HepG2 (cell line): ENCODE measurements around the gene PANK3. TPM values are rescaled to one million over a fixed set of nuclear protein-coding genes. Genes with fewer than 3 reads are reported as not detected.

Experiments
- ATAC-seq: fragments of 200-7000 bp; cut with Tn5 transposase; 3 replicates; pipeline ENCODE4 v1.9.1; 2020; ENCODE audit warnings: mild to moderate bottlenecking, moderate library complexity
- BruUV-seq: library from RNA; stranded (reverse); fragments of 400-500 nt; replicated peaks from 2 replicates; lab custom pipeline; 2021; lab: Mats Ljungman, UMichigan
- CTCF ChIA-PET: fragments of 300-600 bp; formaldehyde crosslinking; extraction: SDS; loops from one replicate; lab custom pipeline; 2021; ENCODE audit warnings: low total read pairs, inconsistent platforms, low intra/inter-chr PET ratio; lab: Yijun Ruan, JAX
- POLR2A ChIA-PET: fragments of 350-600 bp; sonication (Branson Sonifier 250); formaldehyde crosslinking; loops from one replicate; lab custom pipeline; 2020; ENCODE audit warnings: antibody characterized with exemption, inconsistent platforms; lab: Yijun Ruan, JAX
- DNase-seq: peaks from one replicate; pipeline ENCODE4 v3.0.0-alpha.2; 2015; ENCODE audit warnings: low spot score
- FAIRE-seq: peaks from 3 replicates; lab custom pipeline; 2011; peaks lifted over from hg19 to GRCh38; lab: Jason Lieb, UNC
- H2AFZ ChIP-seq: one replicate; pipeline ENCODE4 v1.6.1; 2011; ENCODE audit warnings: low read length, inconsistent platforms
- H3K27ac ChIP-seq: fragments of 300-600 bp; 3 replicates; pipeline ENCODE4 v1.8.0; 2011; ENCODE audit warnings: mixed run types, mild to moderate bottlenecking, mixed read lengths, low read length, inconsistent platforms; ENCODE audit not compliant: insufficient read depth; ENCODE audit errors: extremely low read length
- H3K27me3 ChIP-seq, 2 experiments: fragments of 200-600 bp in 1 of 2; 2 replicates in 1 of 2; 3 replicates in 1 of 2; pipeline versions ENCODE4 v1.6.0 to v1.8.0; 2011; ENCODE audit warnings: low read length in 2 of 2, mild to moderate bottlenecking in 2 of 2, moderate library complexity in 2 of 2, inconsistent platforms in 1 of 2; ENCODE audit not compliant: insufficient read depth in 2 of 2, control insufficient read depth in 1 of 2
- H3K36me3 ChIP-seq, 2 experiments: fragments of 200-600 bp in 1 of 2; replicated peaks in 1 of 2; 2 replicates in 1 of 2; 3 replicates in 1 of 2; pipeline versions ENCODE4 v1.5.1 to v1.8.0; 2011; ENCODE audit warnings: low read length in 2 of 2, inconsistent platforms in 1 of 2; ENCODE audit not compliant: insufficient read depth in 2 of 2, control insufficient read depth in 1 of 2
- H3K4me1 ChIP-seq: 2 replicates; pipeline ENCODE4 v1.5.1; 2012; ENCODE audit warnings: low read length, inconsistent platforms; ENCODE audit not compliant: insufficient read depth
- H3K4me2 ChIP-seq: 2 replicates; pipeline ENCODE4 v1.6.0; 2011; ENCODE audit warnings: low read depth, low read length, inconsistent platforms
- H3K4me3 ChIP-seq, 3 experiments: fragments of 200-600 bp in 1 of 3; sonication (generic), shearing (Covaris generic) in 1 of 3; replicated peaks in 1 of 3; 2 replicates each; pipeline ENCODE4 v1.5.1; 2011 to 2016; ENCODE audit warnings: low read length in 3 of 3, inconsistent platforms in 2 of 3, low read depth in 2 of 3, mild to moderate bottlenecking in 2 of 3, control low read depth in 1 of 3, mixed read lengths in 1 of 3; ENCODE audit not compliant: insufficient read depth in 1 of 3
- H3K79me2 ChIP-seq: one replicate; pipeline ENCODE4 v1.6.1; 2011; ENCODE audit warnings: low read length, inconsistent platforms; ENCODE audit not compliant: insufficient read depth
- H3K9ac ChIP-seq: 2 replicates; pipeline ENCODE4 v1.6.0; 2011; ENCODE audit warnings: mild to moderate bottlenecking, low read depth, low read length, inconsistent platforms; ENCODE audit not compliant: insufficient read depth
- H3K9me3 ChIP-seq: 2 replicates; pipeline ENCODE4 v1.5.1; 2012; ENCODE audit warnings: mild to moderate bottlenecking, low read length
- H4K20me1 ChIP-seq: 2 replicates; pipeline ENCODE4 v1.6.0; 2011; ENCODE audit warnings: inconsistent platforms, mild to moderate bottlenecking, low read length, moderate library complexity; ENCODE audit not compliant: insufficient read depth
- GABPB1 ChIP-seq: IDR thresholded peaks from 2 replicates; pipeline ENCODE4 v1.6.1; 2016; ENCODE audit warnings: mild to moderate bottlenecking, missing genetic modification reagents, moderate library complexity, missing compliant biosample characterization
- NFKB2 ChIP-seq: sonication (generic); formaldehyde crosslinking; IDR thresholded peaks from 2 replicates; pipeline ENCODE4 v1.4.0; 2020; ENCODE audit warnings: missing genetic modification reagents, borderline replicate concordance
- RORA ChIP-seq: sonication (generic); formaldehyde crosslinking; IDR thresholded peaks from 2 replicates; pipeline ENCODE4 v1.5.0; 2020; ENCODE audit warnings: mild to moderate bottlenecking, missing genetic modification reagents, moderate library complexity
- ZFYVE20 ChIP-seq: sonication (generic); formaldehyde crosslinking; IDR thresholded peaks from 2 replicates; pipeline ENCODE4 v1.8.0; 2023; ENCODE audit warnings: low read depth, mild to moderate bottlenecking, moderate library complexity, missing genetic modification reagents, borderline replicate concordance
- ZNF530 ChIP-seq: sonication (generic); formaldehyde crosslinking; IDR thresholded peaks from 2 replicates; pipeline ENCODE4 v1.5.0; 2020; ENCODE audit warnings: low read depth, mild to moderate bottlenecking, missing genetic modification reagents
- WGBS: methylation state at CpG from one replicate; pipeline ENCODE4 v1.1.6; 2017; ENCODE audit warnings: low lambda C conversion rate; 5-methylcytosine and 5-hydroxymethylcytosine counted together
- in situ Hi-C: cut with HindIII; loops from 2 replicates; pipeline ENCODE4 v1.10.0; 2017; ENCODE audit warnings: low pct_unique_long_range_greater_than_20kb; ENCODE audit not compliant: extremely low pct_ligation_motif_present
- intact Hi-C: fragments of 100-400 bp; cut with micrococcal nuclease; formaldehyde crosslinking; loops from one replicate; pipeline ENCODE4 v1.10.0; 2022; ENCODE audit not compliant: unreplicated experiment
- polyA plus RNA-seq, 8 experiments: library from polyadenylated mRNA; depleted of rRNA in 3 of 8; stranded (reverse) in 7 of 8; unstranded in 1 of 8; fragments of >200 nt; fragmentation: Illumina TruSeq in 4 of 8; extraction: Trizol in 4 of 8; gene quantifications; 2 replicates each; pipeline versions ENCODE4 v1.2.1 to v1.2.3, GENCODE V29; 2011 to 2016; ENCODE audit warnings: low read depth in 4 of 8, missing spikeins in 1 of 8, mixed read lengths in 1 of 8; ENCODE audit not compliant: insufficient read depth in 1 of 8
- total RNA-seq, 5 experiments: library from RNA; depleted of rRNA; stranded (reverse); fragments of >200 nt; fragmentation: Illumina TruSeq; extraction: Trizol; gene quantifications; 2 replicates each; pipeline ENCODE4 v1.2.3, GENCODE V29; 2016; ENCODE audit warnings: low read depth in 1 of 5
- TF ChIP-seq, protein P1 (sequence below): sonication (generic); formaldehyde crosslinking; conservative IDR thresholded peaks from 2 replicates; pipeline ENCODE4 v1.4.0; 2020; ENCODE audit warnings: missing genetic modification reagents
- TF ChIP-seq, protein P2 (sequence below): IDR thresholded peaks from 2 replicates; pipeline ENCODE4 v1.6.1; 2016; ENCODE audit warnings: missing biosample characterization, missing genetic modification reagents, low read depth
- TF ChIP-seq, protein P3 (sequence below): sonication (generic); formaldehyde crosslinking; IDR thresholded peaks from 2 replicates; pipeline ENCODE4 v1.4.0; 2020; ENCODE audit warnings: missing genetic modification reagents
- TF ChIP-seq, protein P4 (sequence below): sonication (generic); formaldehyde crosslinking; IDR thresholded peaks from 2 replicates; pipeline ENCODE4 v1.5.1; 2020; ENCODE audit warnings: missing genetic modification reagents, mild to moderate bottlenecking, borderline replicate concordance

Gene PANK3
- total and polyA plus RNA-seq, 2 of the 13 experiments (the other 11 are each of a cell fraction or from before 2014, with no cell fraction given), result 26.9 to 69.5 TPM

DNA sequence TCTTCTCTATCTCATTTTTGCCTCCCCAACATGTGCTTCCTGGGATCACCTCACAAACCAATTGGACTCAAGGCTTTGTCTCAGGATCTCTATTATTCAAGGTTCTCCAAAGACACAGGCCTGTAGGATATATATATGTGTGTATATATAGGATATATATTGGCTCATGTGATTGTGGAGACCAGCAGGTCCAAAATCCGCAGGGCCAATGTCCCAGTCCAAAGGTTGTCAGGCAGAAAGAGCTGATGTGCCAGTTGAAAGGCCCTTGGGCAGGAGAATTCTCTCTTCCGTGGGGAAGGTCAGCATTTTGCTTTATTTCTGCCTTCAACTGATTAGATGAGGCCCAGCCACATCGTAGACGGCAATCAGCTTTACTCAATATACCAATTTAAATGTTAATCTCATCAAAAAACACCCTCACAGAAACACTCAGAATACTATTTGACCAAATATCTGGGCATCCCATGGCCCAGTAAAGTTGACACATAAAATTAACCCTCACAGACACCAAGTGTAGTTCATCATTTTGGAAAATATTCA is 51.3 kb downstream of the PANK3 start:
- POLR2A ChIA-PET, result no interaction called here
- H3K36me3 ChIP-seq, result no peaks in the 10 kb centered on the region
- WGBS, result 64% methylated on average over 4 of the region's 4 CpGs
- no peak for DNase-seq
- FAIRE-seq, result no peak
- no peak overlapping the region for H3K4me3 ChIP-seq
- no TSS peak for BruUV-seq
- no peaks in the 10 kb centered on the region for H4K20me1 ChIP-seq
- H3K27me3 ChIP-seq, result peaks cover 0 to 15% of the 10 kb centered on the region in 2 experiments; a peak in 4 of 5 replicates
- H3K9ac ChIP-seq, result no peak overlapping the region
- peaks cover 22% of the 10 kb centered on the region for H3K4me1 ChIP-seq
- ATAC-seq, result no peak
- no peak overlapping the region for H3K27ac ChIP-seq
- no peaks in the 10 kb centered on the region for H3K79me2 ChIP-seq
- in situ Hi-C loops, result no loop called here
- intact Hi-C loops, result no loop called here
- no peak overlapping the region for H2AFZ ChIP-seq
- H3K4me2 ChIP-seq, result no peak overlapping the region
- TF ChIP-seq NFKB2 (CRISPR knock-in tag), result no peak
- TF ChIP-seq ZFYVE20 (CRISPR knock-in tag), result no peak
- TF ChIP-seq RORA (CRISPR knock-in tag), result no peak
- no peak for TF ChIP-seq GABPB1 (CRISPR knock-in tag)
- TF ChIP-seq, protein P1, sequence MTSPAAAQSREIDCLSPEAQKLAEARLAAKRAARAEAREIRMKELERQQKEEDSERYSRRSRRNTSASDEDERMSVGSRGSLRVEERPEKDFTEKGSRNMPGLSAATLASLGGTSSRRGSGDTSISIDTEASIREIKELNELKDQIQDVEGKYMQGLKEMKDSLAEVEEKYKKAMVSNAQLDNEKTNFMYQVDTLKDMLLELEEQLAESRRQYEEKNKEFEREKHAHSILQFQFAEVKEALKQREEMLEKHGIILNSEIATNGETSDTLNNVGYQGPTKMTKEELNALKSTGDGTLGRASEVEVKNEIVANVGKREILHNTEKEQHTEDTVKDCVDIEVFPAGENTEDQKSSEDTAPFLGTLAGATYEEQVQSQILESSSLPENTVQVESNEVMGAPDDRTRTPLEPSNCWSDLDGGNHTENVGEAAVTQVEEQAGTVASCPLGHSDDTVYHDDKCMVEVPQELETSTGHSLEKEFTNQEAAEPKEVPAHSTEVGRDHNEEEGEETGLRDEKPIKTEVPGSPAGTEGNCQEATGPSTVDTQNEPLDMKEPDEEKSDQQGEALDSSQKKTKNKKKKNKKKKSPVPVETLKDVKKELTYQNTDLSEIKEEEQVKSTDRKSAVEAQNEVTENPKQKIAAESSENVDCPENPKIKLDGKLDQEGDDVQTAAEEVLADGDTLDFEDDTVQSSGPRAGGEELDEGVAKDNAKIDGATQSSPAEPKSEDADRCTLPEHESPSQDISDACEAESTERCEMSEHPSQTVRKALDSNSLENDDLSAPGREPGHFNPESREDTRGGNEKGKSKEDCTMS (CRISPR knock-in tag), result no peak
- TF ChIP-seq, protein P2, sequence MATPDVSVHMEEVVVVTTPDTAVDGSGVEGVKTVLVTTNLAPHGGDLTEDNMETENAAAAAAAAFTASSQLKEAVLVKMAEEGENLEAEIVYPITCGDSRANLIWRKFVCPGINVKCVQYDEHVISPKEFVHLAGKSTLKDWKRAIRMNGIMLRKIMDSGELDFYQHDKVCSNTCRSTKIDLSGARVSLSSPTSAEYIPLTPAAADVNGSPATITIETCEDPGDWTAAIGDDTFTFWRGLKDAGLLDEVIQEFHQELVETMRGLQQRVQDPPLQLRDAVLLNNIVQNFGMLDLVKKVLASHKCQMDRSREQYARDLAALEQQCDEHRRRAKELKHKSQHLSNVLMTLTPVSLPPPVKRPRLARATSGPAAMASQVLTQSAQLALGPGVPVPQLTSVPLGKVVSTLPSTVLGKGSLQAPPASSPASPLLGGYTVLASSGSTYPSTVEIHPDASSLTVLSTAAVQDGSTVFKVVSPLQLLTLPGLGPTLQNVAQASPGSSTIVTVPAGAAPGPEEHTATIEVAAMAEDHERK (CRISPR knock-in tag), result no peak
- TF ChIP-seq, protein P3, sequence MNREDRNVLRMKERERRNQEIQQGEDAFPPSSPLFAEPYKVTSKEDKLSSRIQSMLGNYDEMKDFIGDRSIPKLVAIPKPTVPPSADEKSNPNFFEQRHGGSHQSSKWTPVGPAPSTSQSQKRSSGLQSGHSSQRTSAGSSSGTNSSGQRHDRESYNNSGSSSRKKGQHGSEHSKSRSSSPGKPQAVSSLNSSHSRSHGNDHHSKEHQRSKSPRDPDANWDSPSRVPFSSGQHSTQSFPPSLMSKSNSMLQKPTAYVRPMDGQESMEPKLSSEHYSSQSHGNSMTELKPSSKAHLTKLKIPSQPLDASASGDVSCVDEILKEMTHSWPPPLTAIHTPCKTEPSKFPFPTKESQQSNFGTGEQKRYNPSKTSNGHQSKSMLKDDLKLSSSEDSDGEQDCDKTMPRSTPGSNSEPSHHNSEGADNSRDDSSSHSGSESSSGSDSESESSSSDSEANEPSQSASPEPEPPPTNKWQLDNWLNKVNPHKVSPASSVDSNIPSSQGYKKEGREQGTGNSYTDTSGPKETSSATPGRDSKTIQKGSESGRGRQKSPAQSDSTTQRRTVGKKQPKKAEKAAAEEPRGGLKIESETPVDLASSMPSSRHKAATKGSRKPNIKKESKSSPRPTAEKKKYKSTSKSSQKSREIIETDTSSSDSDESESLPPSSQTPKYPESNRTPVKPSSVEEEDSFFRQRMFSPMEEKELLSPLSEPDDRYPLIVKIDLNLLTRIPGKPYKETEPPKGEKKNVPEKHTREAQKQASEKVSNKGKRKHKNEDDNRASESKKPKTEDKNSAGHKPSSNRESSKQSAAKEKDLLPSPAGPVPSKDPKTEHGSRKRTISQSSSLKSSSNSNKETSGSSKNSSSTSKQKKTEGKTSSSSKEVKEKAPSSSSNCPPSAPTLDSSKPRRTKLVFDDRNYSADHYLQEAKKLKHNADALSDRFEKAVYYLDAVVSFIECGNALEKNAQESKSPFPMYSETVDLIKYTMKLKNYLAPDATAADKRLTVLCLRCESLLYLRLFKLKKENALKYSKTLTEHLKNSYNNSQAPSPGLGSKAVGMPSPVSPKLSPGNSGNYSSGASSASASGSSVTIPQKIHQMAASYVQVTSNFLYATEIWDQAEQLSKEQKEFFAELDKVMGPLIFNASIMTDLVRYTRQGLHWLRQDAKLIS, result no peak
- TF ChIP-seq ZNF530 (CRISPR knock-in tag), result no peak
- TF ChIP-seq, protein P4, sequence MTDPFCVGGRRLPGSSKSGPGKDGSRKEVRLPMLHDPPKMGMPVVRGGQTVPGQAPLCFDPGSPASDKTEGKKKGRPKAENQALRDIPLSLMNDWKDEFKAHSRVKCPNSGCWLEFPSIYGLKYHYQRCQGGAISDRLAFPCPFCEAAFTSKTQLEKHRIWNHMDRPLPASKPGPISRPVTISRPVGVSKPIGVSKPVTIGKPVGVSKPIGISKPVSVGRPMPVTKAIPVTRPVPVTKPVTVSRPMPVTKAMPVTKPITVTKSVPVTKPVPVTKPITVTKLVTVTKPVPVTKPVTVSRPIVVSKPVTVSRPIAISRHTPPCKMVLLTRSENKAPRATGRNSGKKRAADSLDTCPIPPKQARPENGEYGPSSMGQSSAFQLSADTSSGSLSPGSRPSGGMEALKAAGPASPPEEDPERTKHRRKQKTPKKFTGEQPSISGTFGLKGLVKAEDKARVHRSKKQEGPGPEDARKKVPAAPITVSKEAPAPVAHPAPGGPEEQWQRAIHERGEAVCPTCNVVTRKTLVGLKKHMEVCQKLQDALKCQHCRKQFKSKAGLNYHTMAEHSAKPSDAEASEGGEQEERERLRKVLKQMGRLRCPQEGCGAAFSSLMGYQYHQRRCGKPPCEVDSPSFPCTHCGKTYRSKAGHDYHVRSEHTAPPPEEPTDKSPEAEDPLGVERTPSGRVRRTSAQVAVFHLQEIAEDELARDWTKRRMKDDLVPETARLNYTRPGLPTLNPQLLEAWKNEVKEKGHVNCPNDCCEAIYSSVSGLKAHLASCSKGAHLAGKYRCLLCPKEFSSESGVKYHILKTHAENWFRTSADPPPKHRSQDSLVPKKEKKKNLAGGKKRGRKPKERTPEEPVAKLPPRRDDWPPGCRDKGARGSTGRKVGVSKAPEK (CRISPR knock-in tag), result no peak
- no peaks in the 10 kb centered on the region for H3K9me3 ChIP-seq
- CTCF ChIA-PET, result no interaction called here
